HFF-Myc (cell line): ENCODE results near the gene SPAG16.

Source experiments
- DNase-seq: peaks from one replicate; pipeline ENCODE4 v3.0.0-alpha.2; 2011; ENCODE audit warnings: low read depth; ENCODE audit errors: extremely low read depth
- H3K4me3 ChIP-seq: replicated peaks from 2 replicates; pipeline ENCODE4 v1.5.1; 2011; ENCODE audit warnings: low read depth, mild to moderate bottlenecking, control low read depth, low read length
- CTCF ChIP-seq: IDR thresholded peaks from 2 replicates; pipeline ENCODE4 v1.5.1; 2012; ENCODE audit warnings: mild to moderate bottlenecking, low read depth, low read length, control low read depth; ENCODE audit errors: missing control alignments

The SPAG16 gene

GRCh38 chr2:213296270-213296669 is 12.0 kb downstream of the SPAG16 start:
- H3K4me3 ChIP-seq: no peak overlapping the region
- TF ChIP-seq CTCF: no peak
- no peak for DNase-seq

- no peak for DNase-seq
- no peak for TF ChIP-seq CTCF
- H3K4me3 ChIP-seq: no peak overlapping the region
Observed at GRCh38 chr2:213306316-213306942, 22.2 kb downstream of the SPAG16 start.

DNA sequence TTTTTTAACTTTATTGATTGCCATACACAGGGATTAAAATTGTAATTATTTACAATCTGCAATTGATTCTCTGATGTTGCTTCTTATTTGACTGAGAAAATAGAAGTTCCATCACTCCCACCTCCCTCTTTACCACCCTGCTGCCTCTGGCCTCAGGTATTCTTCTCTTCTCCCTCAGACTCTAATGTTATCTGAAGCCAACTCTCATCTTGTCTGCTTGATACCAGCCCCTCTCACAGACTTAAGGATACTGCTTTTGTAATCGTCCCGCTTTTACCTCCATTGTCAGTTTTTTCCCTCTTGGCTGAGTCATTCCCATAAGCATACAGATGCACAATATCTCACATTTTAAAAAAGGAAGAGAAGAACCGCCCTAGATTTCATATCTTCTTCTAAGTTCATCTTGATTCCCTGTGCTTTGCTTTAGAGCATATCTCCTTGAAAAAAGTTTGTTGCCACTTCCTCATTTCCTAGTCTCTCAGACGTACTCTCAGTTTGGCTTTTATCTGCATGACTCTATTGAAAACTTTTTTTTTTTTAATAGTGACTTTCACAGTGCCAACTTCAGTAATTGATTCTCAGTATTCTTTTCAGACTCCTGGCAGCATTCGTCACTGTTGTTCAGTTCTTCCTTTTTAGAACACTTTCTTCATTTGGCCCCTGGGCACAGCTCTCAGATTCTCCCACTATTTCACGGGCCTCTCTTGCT is 31.1 kb downstream of the SPAG16 start:
- no peak overlapping the region for H3K4me3 ChIP-seq
- no peak for DNase-seq
- TF ChIP-seq CTCF: no peak

GRCh38 chr2:213316001-213316735 is 31.9 kb downstream of the SPAG16 start:
- DNase-seq: no peak
- no peak overlapping the region for H3K4me3 ChIP-seq
- no peak for TF ChIP-seq CTCF

GRCh38 chr2:213317929-213318328 is 33.7 kb downstream of the SPAG16 start:
- no peak for TF ChIP-seq CTCF
- H3K4me3 ChIP-seq: no peak overlapping the region
- DNase-seq: peak; percentile 58

DNA sequence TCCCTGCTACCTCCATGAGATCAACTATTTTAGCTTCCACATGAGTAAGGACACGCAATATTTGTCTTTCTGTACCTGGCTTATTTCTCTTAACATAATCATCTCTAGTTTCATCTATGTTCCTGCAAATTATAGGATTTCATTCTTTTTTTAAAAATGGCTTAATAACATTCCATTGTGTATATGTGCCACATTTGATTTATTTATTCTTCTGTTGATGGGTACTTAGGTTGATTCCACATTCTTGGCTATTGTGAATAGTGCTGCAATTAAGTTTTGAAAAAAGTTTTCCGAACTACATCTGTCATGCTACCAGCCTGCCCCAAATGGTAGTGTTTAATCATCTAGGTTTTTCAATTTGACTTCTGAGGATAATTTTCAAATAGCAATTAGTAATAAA is 36.3 kb downstream of the SPAG16 start:
- no peak for TF ChIP-seq CTCF
- no peak overlapping the region for H3K4me3 ChIP-seq
- no peak for DNase-seq
